ENCODE data around the gene SNX25.

DNA sequence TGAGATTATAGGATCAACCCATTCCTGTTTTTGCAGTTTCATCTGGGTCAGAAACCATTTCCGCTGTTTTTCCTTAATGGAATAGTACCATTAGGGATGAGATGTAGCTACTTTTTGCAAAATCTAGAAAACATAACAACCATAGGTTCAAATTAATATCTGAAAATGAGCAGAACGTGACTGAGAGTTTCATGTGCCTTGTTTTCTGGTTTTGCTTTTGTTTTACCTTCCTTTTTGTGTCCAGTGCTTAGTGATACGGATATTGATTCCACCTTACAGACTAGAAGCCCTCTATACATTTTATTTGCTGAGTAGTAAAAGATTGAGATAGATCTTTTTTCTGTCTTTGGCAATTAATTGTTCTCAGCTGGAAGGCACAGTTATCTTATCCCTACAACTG lies 46.5 kb downstream of the SNX25 start:
- no peak for TF ChIP-seq POLR2A (IDR thresholded peaks at IDR 0.05)
- TF ChIP-seq, protein P1, sequence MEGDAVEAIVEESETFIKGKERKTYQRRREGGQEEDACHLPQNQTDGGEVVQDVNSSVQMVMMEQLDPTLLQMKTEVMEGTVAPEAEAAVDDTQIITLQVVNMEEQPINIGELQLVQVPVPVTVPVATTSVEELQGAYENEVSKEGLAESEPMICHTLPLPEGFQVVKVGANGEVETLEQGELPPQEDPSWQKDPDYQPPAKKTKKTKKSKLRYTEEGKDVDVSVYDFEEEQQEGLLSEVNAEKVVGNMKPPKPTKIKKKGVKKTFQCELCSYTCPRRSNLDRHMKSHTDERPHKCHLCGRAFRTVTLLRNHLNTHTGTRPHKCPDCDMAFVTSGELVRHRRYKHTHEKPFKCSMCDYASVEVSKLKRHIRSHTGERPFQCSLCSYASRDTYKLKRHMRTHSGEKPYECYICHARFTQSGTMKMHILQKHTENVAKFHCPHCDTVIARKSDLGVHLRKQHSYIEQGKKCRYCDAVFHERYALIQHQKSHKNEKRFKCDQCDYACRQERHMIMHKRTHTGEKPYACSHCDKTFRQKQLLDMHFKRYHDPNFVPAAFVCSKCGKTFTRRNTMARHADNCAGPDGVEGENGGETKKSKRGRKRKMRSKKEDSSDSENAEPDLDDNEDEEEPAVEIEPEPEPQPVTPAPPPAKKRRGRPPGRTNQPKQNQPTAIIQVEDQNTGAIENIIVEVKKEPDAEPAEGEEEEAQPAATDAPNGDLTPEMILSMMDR (IDR thresholded peaks at IDR 0.05 in 8 of 11, conservative IDR thresholded peaks at IDR 0.05 in 3 of 11) = no peak
